Measurements from ENCODE around the gene SATB2.

The SATB2 gene

DNA sequence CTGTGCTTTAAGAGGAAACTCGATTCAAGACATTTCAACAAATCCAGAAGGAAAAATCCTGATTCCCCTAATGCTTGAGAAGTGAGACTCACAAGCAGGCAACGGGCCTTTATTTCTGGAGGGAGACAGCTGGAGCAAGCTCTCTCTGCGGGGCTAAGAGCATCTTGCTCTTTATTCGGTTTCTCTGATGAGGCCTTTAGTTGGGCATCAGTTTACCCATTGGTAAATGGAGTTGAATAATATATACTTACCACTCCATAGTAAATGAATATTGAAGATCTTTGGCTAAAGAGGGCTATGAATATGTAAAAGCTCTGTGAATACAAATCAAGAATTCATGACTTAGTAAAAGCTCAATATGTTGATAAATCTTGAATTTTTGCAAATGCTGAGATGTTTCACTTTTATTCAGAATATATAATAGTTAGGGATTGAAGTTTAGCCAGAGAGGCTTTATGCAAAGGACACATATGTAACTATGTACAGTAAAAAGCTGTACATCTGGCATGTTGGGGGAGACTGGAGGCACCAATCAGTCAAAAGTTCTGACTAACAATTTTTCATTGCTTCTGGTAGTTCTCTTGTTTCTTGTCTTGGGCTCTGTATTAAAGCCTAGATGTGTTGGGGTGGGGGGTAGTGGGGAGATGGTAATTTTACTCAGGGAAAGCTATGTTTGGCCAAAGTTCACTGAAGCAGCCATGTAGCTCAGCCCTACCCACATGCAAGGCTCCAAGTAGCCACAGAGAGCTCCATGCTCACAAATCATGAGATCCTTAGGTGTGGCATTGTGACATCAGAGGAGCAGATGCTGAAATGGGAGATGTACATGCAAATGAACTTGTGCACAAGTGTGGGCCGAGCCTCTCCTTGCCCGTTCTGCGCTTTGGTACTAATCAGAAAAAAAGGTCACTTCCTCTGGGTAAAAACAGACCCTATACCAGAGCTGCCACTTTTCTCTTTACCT, 200.2 kb downstream of the SATB2 start:
- no peak for DNase-seq (ENCODE audit: low read depth)

GRCh38 chr2:199230091-199230490, 227.6 kb downstream of the SATB2 start:
- no peak for DNase-seq (ENCODE audit: low read depth)

- no peak for DNase-seq (ENCODE audit: low read depth)
Observed at GRCh38 chr2:199228887-199229819, 228.6 kb downstream of the SATB2 start.

DNA sequence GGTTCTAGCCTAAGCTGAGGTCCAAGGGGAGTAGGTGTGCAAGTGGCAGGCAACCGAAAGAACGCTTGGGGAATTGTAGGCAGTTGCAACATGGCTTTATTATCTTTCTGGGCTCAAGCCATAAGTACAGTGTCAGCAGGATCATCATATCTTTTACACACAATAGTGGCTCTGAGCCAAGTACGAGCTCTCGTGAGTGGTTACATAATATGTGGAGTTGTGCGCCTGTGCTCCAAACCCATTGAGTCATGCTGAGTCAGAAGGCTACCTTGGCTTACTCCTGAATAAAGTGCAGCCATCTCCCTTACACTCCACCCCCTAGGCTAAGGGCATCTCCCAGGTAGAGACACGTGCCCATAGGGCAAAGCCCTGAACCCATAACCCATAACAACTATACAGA, 233.9 kb downstream of the SATB2 start:
- no peak for DNase-seq (ENCODE audit: low read depth)

DNA sequence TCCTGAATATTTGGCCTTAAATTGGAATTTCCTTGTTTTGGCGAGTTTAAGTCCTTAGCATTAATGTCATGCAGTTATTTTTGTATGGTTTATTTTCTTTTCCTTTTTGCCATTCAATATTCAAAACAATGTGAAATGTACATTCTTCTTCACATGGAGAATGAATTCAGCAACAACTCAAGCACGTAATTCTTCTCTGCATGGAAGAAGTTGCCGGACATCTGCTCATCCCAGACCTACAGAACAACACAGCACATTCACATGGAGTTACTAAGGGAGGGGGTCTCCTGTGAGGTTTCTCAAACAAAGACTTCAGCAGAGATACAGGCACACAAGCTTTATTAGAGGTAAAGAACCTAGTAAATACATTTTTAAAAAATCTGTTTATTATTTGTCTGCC, 236.8 kb downstream of the SATB2 start:
- no peak for DNase-seq (ENCODE audit: low read depth)

GRCh38 chr2:199219551-199219950, 238.2 kb downstream of the SATB2 start:
- no peak for DNase-seq (ENCODE audit: low read depth)
